ENCODE results near the gene MYO7B. TPM values are rescaled to one million over a fixed set of nuclear protein-coding genes. Genes with fewer than 3 reads are reported as not detected.

MYO7B gene
- total and polyA plus RNA-seq, 9 donors = 0.05 to 0.95 (median 0.25) TPM; not detected in 3

DNA sequence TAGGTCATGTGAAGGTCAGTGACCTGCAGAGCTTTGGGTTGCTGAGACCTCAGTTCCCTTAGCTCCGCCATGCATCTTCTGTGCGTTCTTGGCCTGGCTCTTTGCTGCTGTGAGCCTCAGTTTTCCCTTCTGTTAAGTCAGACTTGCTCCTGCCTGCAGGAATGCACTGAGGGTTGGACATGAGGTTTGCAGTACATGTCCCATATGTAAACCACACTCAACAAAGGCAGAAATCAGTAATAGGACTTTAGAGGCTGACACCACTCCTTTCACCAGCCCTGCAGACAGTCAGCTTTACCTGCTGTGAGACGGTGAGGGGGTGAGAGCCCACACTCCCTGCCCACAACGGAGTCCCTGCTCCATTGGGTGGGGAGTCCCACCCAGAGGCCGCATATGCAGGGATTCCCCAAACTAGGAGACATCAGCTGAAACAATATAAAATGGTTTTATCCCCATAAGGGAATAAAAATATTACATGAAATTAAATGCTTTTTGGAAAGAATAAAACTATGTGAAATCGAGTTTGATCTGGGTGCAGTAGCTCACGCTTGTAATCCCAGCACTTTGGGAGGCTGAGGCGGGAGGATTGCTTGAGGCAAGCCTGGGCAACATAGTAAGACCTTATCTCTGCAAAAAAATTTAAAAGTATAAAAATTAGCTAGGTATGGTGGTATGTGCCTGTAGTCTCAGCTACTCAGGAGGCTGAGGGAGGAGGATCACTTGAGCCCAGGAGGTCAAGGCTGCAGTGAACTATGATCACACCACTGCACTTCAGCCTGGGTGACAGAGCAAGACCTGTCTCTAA is 55.1 kb downstream of the MYO7B start:
- Histone ChIP-seq H3K4me3 (no peak overlapping the region), H3K36me3 (no peaks in the 10 kb centered on the region), H3K27ac (no peak overlapping the region), H3K4me1 (ENCODE audit: insufficient read depth) (no peaks in the 10 kb centered on the region), H3K27me3 (no peaks in the 10 kb centered on the region), H3K9me3 (no peaks in the 10 kb centered on the region)
- TF ChIP-seq, protein P1, sequence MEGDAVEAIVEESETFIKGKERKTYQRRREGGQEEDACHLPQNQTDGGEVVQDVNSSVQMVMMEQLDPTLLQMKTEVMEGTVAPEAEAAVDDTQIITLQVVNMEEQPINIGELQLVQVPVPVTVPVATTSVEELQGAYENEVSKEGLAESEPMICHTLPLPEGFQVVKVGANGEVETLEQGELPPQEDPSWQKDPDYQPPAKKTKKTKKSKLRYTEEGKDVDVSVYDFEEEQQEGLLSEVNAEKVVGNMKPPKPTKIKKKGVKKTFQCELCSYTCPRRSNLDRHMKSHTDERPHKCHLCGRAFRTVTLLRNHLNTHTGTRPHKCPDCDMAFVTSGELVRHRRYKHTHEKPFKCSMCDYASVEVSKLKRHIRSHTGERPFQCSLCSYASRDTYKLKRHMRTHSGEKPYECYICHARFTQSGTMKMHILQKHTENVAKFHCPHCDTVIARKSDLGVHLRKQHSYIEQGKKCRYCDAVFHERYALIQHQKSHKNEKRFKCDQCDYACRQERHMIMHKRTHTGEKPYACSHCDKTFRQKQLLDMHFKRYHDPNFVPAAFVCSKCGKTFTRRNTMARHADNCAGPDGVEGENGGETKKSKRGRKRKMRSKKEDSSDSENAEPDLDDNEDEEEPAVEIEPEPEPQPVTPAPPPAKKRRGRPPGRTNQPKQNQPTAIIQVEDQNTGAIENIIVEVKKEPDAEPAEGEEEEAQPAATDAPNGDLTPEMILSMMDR (IDR thresholded peaks at IDR 0.05) = no peak
- no peak for TF ChIP-seq EP300 (IDR thresholded peaks at IDR 0.05)
- TF ChIP-seq POLR2A (IDR thresholded peaks at IDR 0.05) = no peak
- intact Hi-C loops (cut with DNase I) = no loop called here
- WGBS, 3 donors = 86 to 93% (median 93%) methylated on average over 8 of the region's 8 CpGs
- DNase-seq = peak in 1 of 5 donors; percentile 3

DNA sequence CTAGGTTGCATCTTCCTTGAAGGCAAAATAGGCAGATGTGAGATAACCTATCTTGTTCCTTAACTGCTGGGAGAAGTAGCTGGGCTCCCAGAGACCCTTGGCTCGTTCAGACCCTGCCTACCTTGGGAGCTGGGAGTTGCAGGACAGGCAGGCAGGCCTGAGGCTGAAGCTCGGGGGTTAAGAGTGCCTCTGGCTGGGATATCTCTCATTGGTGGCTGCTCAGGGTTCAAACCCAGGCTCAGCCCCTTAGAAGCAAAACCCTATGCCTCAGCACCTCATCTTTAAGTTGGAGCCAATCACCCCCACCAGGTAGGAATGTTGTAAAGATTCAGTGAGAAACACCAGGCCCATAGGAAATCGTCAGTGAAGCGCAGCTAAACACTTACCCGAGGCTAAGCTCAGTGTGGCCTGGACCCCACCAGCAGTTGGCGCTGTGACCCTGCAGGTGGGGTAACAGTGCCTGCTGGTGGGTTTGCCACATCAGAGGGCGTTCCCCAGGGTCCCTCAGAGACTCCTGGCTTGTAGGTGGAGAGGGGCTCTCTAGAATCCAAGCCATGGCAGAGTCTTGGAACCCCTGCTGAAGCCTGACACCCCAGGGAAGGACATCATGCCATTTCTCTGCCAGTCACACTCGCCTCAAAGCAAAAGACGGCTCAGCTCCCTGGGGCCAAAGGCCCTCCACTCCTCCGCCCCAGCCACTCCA is 55.9 kb downstream of the MYO7B start:
- intact Hi-C loops (cut with DNase I) = no loop called here

DNA sequence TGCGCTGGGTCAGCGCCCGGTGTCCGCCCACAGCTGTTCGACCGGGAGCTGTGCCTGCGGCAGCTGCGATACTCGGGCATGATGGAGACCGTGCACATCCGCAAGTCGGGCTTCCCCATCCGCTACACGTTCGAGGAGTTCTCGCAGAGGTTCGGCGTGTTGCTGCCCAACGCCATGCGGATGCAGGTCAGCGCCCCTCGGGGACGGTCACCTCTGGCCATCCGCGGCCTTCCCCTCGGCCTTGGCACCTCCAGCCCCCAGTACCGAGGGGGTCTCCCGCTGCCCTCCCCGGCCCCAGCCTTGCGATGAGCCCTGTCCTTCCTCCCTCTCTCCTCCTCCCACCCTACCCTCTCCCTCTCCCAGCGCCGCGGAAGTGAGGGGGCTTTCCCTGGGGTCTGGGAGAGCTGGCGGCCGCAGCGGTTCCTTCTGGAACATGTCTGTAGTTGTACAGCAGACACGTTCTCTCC is 57.3 kb downstream of the MYO7B start:
- TF ChIP-seq EP300 (IDR thresholded peaks at IDR 0.05) (no peak), POLR2A (IDR thresholded peaks at IDR 0.05) (no peak)
- TF ChIP-seq, protein P1 (IDR thresholded peaks at IDR 0.05) = no peak
- H3K27me3 ChIP-seq = no peaks in the 10 kb centered on the region
- DNase-seq = peak in 1 of 5 donors; percentile 27

More for the DNA sequence above, 55.9 kb downstream of the MYO7B start:
- no peak for TF ChIP-seq EP300 (IDR thresholded peaks at IDR 0.05)
- TF ChIP-seq, protein P1 (IDR thresholded peaks at IDR 0.05) = no peak
- no peak for TF ChIP-seq POLR2A (IDR thresholded peaks at IDR 0.05)
- Histone ChIP-seq H3K27ac (no peak overlapping the region), H3K9me3 (no peaks in the 10 kb centered on the region), H3K4me1 (ENCODE audit: insufficient read depth) (no peaks in the 10 kb centered on the region), H3K36me3 (no peaks in the 10 kb centered on the region), H3K4me3 (no peak overlapping the region), H3K27me3 (no peaks in the 10 kb centered on the region)
- DNase-seq = peak in 1 of 5 donors; percentile 43
- WGBS, 3 donors = 49 to 54% (median 50%) methylated on average over 10 of the region's 10 CpGs

DNA sequence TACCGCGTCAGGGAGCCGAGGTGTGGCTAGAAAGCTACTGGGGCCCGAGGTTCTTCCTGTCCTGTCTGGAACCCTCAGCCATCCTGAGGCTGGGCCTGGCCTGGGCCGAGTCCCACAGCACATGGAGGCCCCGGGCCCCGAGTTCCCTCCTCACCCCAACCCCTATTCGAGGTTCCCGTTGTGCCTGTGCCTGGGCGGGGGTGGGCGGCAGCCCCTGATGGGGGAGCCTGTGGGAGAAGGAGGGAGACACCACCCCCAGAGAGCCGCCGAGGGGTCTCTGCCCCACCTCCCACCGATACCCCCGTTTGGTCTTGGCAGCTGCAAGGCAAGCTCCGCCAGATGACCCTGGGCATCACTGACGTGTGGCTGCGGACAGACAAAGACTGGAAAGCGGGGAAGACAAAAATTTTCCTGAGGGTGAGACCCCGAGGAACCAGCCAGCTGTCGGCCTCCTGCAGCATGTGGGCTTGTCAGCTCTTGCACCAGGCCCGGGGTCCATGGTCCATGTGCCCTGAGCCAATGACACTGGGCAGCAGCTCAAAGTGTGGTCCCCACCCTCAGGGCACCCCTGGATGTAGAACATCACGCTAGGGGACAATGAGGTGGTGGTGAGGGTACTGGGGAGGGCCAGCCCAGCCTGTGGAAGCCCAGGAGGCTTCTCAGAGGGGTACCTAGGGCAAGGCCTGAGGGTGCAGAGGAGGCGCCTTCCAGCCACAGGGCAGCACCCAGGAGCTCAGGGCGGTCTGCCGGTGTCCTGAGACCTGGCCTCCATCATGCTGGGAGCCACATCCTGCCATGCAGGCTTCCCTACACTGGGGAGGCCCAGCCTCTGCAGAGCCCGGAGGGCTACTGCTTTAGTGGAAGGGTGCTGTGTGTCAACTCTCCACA is 58.0 kb downstream of the MYO7B start:
- Histone ChIP-seq H3K4me1 (ENCODE audit: insufficient read depth) (no peaks in the 10 kb centered on the region), H3K27me3 (no peaks in the 10 kb centered on the region), H3K9me3 (no peaks in the 10 kb centered on the region), H3K27ac (no peak overlapping the region), H3K4me3 (no peak overlapping the region), H3K36me3 (no peaks in the 10 kb centered on the region)
- TF ChIP-seq POLR2A (IDR thresholded peaks at IDR 0.05) = no peak
- TF ChIP-seq, protein P1 (IDR thresholded peaks at IDR 0.05) = no peak
- WGBS, 3 donors = 88 to 94% (median 91%) methylated on average over 26 to 27 of the region's 27 CpGs
- intact Hi-C loops (cut with DNase I) = no loop called here
- DNase-seq = peak in 1 of 5 donors; percentile 21

More for the DNA sequence above, 57.3 kb downstream of the MYO7B start:
- 90 to 95% (median 92%) methylated on average over 37 of the region's 37 CpGs for WGBS, 3 donors
- Histone ChIP-seq H3K4me3 (no peak overlapping the region), H3K9me3 (no peaks in the 10 kb centered on the region), H3K4me1 (ENCODE audit: insufficient read depth) (no peaks in the 10 kb centered on the region), H3K36me3 (no peaks in the 10 kb centered on the region), H3K27ac (no peak overlapping the region)
- intact Hi-C loops (cut with DNase I) = no loop called here
